Measurements from ENCODE around the gene SPIRE2. TPM values are rescaled to one million over a fixed set of nuclear protein-coding genes. Genes with fewer than 3 reads are reported as not detected.

Gene SPIRE2
- total and polyA plus RNA-seq, 2 of the 13 experiments (the other 11 are each of a cell fraction or from before 2014, with no cell fraction given): 13.3 to 37.5 TPM

DNA sequence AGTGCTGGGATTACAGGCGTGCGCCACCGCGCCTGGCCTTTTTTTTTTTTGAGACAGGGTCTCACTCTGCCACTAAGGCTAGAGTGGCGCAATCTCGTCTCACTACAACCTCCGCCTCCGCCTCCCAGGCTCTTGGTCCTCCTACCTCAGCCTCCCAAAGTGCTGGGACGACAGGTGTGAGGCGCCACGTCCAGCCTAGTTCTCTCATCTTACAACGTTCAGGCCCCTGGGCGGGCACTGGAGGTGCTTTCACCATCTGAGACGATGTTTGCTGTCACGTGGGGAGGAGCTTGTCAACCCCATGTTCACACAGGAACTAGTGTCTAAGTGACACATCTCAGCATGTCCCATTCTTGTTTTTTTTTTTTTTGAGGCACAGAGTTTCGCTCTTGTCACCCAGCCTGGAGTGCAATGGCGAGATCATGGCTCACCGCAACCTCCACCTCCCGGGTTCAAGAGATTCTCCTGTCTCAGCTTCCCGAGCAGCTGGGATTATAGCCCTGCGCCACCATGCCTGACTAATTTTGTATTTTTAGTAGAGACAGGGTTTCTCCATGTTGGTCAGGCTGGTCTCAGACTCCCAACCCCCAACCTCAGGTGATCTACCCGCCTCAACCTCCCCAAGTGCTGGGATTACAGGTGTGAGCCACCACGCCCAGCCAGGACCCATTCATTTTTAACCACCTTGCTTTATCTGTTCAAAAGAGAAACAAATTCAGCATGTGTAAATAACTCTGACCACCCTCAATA is 6.7 kb upstream of the SPIRE2 start (continued):
- TF ChIP-seq YEATS2 (CRISPR knock-in tag; IDR thresholded peaks at IDR 0.05; ENCODE audit: borderline replicate concordance): peak; percentile 29; the same call in 1 of the 2 replicates
- TF ChIP-seq TFDP2 (CRISPR knock-in tag; IDR thresholded peaks at IDR 0.05): peak; percentile 46; the same call in 1 of the 2 replicates
- peak; percentile 91; the same call in 1 of the 2 replicates for TF ChIP-seq ZNF713 (CRISPR knock-in tag; IDR thresholded peaks at IDR 0.05)
- peak; percentile 40; the same call in 1 of the 2 replicates for TF ChIP-seq TFDP1 (CRISPR knock-in tag; IDR thresholded peaks at IDR 0.05; ENCODE audit: borderline replicate concordance)
- 0 out of 2 replicates have a peak, but pooled peaks have one; percentile 14 for TF ChIP-seq DPF2 (CRISPR knock-in tag; IDR thresholded peaks at IDR 0.05; ENCODE audit: borderline replicate concordance, low read depth)
- no peak for TF ChIP-seq ZFP36L2 (CRISPR knock-in tag; IDR thresholded peaks at IDR 0.05)
- TF ChIP-seq NCOA2 (CRISPR knock-in tag; IDR thresholded peaks at IDR 0.05): peak; percentile 35; the same call in 1 of the 2 replicates
- no peak for TF ChIP-seq GPN1 (CRISPR knock-in tag; IDR thresholded peaks at IDR 0.05; ENCODE audit: borderline replicate concordance)
- no peak for TF ChIP-seq MEIS2 (CRISPR knock-in tag; IDR thresholded peaks at IDR 0.05)
- 0 out of 2 replicates have a peak, but pooled peaks have one; percentile 28 for TF ChIP-seq ZNF550 (CRISPR knock-in tag; IDR thresholded peaks at IDR 0.05; ENCODE audit: borderline replicate concordance)
- peak; percentile 12; the same call in 1 of the 2 replicates for TF ChIP-seq ZNF766 (CRISPR knock-in tag; IDR thresholded peaks at IDR 0.05; ENCODE audit: borderline replicate concordance)
- TF ChIP-seq ZMAT3 (CRISPR knock-in tag; conservative IDR thresholded peaks at IDR 0.05): 0 out of 2 replicates have a peak, but pooled peaks have one; percentile 9
- TF ChIP-seq ZNF121 (CRISPR knock-in tag; IDR thresholded peaks at IDR 0.05): peak; percentile 5; the same call in 1 of the 2 replicates
- no peak for TF ChIP-seq ZMAT5 (CRISPR knock-in tag; IDR thresholded peaks at IDR 0.05; ENCODE audit: borderline replicate concordance, low read depth)
- TF ChIP-seq, protein P1, sequence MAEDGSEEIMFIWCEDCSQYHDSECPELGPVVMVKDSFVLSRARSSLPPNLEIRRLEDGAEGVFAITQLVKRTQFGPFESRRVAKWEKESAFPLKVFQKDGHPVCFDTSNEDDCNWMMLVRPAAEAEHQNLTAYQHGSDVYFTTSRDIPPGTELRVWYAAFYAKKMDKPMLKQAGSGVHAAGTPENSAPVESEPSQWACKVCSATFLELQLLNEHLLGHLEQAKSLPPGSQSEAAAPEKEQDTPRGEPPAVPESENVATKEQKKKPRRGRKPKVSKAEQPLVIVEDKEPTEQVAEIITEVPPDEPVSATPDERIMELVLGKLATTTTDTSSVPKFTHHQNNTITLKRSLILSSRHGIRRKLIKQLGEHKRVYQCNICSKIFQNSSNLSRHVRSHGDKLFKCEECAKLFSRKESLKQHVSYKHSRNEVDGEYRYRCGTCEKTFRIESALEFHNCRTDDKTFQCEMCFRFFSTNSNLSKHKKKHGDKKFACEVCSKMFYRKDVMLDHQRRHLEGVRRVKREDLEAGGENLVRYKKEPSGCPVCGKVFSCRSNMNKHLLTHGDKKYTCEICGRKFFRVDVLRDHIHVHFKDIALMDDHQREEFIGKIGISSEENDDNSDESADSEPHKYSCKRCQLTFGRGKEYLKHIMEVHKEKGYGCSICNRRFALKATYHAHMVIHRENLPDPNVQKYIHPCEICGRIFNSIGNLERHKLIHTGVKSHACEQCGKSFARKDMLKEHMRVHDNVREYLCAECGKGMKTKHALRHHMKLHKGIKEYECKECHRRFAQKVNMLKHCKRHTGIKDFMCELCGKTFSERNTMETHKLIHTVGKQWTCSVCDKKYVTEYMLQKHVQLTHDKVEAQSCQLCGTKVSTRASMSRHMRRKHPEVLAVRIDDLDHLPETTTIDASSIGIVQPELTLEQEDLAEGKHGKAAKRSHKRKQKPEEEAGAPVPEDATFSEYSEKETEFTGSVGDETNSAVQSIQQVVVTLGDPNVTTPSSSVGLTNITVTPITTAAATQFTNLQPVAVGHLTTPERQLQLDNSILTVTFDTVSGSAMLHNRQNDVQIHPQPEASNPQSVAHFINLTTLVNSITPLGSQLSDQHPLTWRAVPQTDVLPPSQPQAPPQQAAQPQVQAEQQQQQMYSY (CRISPR knock-in tag; IDR thresholded peaks at IDR 0.05): no peak; the same call in 1 of the 2 replicates
- TF ChIP-seq, protein P2, sequence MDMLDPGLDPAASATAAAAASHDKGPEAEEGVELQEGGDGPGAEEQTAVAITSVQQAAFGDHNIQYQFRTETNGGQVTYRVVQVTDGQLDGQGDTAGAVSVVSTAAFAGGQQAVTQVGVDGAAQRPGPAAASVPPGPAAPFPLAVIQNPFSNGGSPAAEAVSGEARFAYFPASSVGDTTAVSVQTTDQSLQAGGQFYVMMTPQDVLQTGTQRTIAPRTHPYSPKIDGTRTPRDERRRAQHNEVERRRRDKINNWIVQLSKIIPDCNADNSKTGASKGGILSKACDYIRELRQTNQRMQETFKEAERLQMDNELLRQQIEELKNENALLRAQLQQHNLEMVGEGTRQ (IDR thresholded peaks at IDR 0.05; ENCODE audit: low read depth, low read length): peak; percentile 83
- TF ChIP-seq, protein P2 (CRISPR knock-in tag; IDR thresholded peaks at IDR 0.05; ENCODE audit: borderline replicate concordance): peak; percentile 83; the same call in 1 of the 2 replicates
- TF ChIP-seq NFKBIZ (CRISPR knock-in tag; IDR thresholded peaks at IDR 0.05): 0 out of 2 replicates have a peak, but pooled peaks have one; percentile 56
- TF ChIP-seq ZNF772 (CRISPR knock-in tag; IDR thresholded peaks at IDR 0.05): 0 out of 2 replicates have a peak, but pooled peaks have one; percentile 8
- peak; percentile 70; the same call in 1 of the 2 replicates for TF ChIP-seq ZNF225 (CRISPR knock-in tag; IDR thresholded peaks at IDR 0.05)

Measured in HepG2 (cell line).